Endothelial cell of umbilical vein (primary cell): Measurements from ENCODE around the gene KRTAP10-6.

ENCODE experiments used
- EZH2 ChIP-seq: IDR thresholded peaks from 2 replicates; pipeline ENCODE4 v1.6.1; 2012; ENCODE audit warnings: borderline replicate concordance, low read depth, mild to moderate bottlenecking, moderate library complexity, low read length, inconsistent platforms; ENCODE audit not compliant: severe bottlenecking
- FOS ChIP-seq: IDR thresholded peaks from 2 replicates; pipeline ENCODE4 v1.6.1; 2011; ENCODE audit warnings: mild to moderate bottlenecking, low read length, moderate library complexity, borderline replicate concordance; ENCODE audit not compliant: insufficient read depth
- TF ChIP-seq, protein P1 (sequence below), 2 donors: IDR thresholded peaks; 1 replicate in 1 of 2; 2 replicates in 1 of 2; pipeline ENCODE4 v1.5.1; 2011; ENCODE audit warnings: low read length in 2 of 2, mild to moderate bottlenecking in 2 of 2, moderate library complexity in 2 of 2, control low read depth in 1 of 2, inconsistent platforms in 1 of 2, low read depth in 1 of 2; ENCODE audit not compliant: insufficient read depth in 1 of 2; ENCODE audit errors: extremely low read depth in 1 of 2

DNA sequence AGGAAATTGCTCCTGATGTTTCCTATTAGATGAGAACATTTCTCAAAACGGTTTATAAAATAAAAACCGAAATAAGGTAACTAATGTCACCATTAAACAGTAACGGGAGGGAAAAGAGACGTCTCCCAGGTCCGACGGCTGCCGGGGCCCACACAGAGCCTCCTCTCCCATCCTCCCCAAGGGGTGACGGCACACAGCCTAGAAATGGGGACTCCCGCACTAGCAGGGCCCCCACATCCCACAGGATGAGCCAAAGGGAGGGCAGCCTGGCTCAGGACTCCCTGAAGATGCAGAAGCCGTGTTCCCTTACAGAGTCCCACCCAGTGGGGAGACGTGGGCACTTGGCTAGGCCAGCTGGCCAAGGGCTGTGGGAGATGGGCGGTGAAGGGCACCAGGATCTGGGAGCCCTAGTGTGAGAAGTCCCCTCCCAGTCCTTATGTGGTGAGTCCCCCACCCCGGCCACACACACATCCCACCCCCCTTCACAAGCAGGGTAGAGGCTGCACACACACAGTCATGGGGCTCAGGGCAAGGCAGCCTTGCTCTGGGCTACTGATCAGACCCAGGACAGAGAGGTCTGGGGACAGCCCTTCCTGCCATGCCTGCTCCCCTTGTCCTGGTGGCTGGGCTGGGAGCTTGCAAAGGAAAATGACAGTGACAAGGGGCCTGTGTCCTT lies 37.0 kb downstream of the KRTAP10-6 start:
- no peak for TF ChIP-seq FOS
- TF ChIP-seq EZH2, result no peak
- TF ChIP-seq, protein P1, sequence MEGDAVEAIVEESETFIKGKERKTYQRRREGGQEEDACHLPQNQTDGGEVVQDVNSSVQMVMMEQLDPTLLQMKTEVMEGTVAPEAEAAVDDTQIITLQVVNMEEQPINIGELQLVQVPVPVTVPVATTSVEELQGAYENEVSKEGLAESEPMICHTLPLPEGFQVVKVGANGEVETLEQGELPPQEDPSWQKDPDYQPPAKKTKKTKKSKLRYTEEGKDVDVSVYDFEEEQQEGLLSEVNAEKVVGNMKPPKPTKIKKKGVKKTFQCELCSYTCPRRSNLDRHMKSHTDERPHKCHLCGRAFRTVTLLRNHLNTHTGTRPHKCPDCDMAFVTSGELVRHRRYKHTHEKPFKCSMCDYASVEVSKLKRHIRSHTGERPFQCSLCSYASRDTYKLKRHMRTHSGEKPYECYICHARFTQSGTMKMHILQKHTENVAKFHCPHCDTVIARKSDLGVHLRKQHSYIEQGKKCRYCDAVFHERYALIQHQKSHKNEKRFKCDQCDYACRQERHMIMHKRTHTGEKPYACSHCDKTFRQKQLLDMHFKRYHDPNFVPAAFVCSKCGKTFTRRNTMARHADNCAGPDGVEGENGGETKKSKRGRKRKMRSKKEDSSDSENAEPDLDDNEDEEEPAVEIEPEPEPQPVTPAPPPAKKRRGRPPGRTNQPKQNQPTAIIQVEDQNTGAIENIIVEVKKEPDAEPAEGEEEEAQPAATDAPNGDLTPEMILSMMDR (IDR thresholded peaks at IDR 0.05; ENCODE audit: extremely low read depth in 1 of 2, insufficient read depth in 1 of 2, low read depth in 1 of 2, low read length in 2 of 2), result no peak
